GM19025 (cell line): ENCODE data around the gene PARD3.

Source experiments
- ATAC-seq: cut with Tn5 transposase; IDR thresholded peaks from one replicate; pipeline ENCODE4 v1.9.1; 2021; ENCODE audit warnings: mild to moderate bottlenecking, low read depth, moderate library complexity; ENCODE audit not compliant: unreplicated experiment

PARD3 gene

DNA sequence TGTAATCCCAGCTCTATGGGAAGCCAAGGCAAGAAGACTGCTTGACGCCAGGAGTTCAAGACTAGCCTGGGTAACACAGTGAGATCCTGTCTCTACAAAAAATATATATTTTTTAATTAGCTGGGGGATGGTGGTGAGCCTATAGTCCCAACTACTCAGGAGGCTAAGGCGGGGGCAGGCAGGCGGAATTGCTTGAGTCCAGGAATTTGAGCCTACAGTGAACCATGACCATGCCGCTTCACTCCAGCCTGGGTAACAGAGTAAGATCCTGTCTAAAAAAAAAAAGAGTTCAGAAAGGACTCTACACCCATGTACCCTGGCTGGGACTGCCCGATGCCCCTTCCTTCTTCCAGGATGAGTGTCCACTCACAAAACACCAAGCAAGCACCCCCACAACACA is 648.7 kb downstream of the PARD3 start:
- no peak for ATAC-seq

GRCh38 chr10:34164029-34164428 is 651.1 kb downstream of the PARD3 start:
- ATAC-seq, result no peak

- ATAC-seq, result no peak
These were observed 651.8 kb downstream of the PARD3 start for GRCh38 chr10:34163075-34163905.

- no peak for ATAC-seq
These were observed 653.2 kb downstream of the PARD3 start for GRCh38 chr10:34161777-34162370.

- ATAC-seq, result no peak
These were observed 654.5 kb downstream of the PARD3 start for GRCh38 chr10:34160595-34160994.

DNA sequence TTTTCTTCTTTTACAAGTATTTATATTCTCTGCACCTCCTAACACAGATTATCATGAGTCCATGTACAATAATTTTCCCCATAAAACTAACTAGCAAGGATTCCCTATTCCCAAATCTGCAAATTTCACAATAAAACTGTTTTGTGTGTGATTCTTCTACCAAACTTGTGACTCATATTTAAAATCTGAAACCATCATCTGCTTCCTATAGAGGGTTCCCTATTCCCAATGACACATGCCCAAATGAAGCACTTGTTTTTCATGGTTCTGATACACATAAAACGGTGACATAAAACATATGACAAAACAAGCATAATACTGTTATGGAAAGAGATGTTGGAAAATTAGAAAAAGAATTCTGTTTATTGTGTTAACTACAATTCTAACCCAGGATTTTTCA is 657.6 kb downstream of the PARD3 start:
- no peak for ATAC-seq

DNA sequence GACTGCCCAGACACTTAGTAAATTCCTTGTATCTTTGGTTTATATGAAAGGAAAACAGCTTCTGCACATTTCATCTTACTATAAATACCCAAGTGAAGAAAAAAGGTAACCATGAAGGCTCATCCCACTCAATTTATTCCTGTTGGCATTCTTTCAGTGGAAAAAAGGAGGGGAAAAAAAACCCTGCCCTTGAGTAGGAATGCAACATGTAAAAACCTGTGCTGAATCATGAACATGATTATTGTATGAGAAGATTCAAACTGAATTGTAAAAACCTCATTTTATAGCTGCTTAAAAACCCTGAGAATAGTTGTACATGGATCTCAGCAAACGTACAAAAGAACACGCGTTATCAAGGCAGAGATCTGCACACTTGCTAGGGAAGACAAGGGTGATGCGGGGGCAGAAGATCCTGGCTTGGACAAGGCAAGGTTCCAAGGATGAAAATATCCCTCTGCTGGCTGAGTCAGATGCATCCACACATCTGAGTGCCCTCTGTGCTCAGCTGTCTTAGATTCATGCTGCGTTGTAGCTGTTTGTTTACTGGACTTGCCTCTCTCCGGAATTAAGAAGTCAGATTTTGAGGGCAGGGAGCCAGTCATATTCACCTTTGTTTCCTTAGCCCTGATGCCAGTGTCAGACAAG is 658.2 kb downstream of the PARD3 start:
- no peak for ATAC-seq

- ATAC-seq, result no peak
These were observed 659.3 kb downstream of the PARD3 start for GRCh38 chr10:34155812-34156211.

- no peak for ATAC-seq
These were observed 660.7 kb downstream of the PARD3 start for GRCh38 chr10:34154383-34154900.

- ATAC-seq, result no peak
These were observed 661.3 kb downstream of the PARD3 start for GRCh38 chr10:34153663-34154382.

DNA sequence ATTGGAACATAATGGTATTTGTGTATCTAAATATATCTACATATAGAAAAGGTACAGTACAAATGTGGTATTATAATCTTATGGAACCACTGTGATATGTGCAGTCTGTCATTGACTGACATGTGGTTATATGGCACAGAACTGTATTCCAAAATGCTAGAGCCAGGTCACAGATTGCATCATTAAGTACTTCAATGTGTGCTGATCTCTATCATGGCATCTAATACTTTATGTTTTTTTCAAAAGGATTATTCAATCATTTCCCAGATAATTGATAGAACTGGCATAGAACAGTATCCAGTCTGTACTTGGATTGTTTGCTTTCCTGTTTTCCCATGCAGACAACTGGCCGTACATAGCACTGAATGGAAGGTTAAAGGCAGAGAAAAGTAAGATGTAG is 662.7 kb downstream of the PARD3 start:
- ATAC-seq, result no peak

DNA sequence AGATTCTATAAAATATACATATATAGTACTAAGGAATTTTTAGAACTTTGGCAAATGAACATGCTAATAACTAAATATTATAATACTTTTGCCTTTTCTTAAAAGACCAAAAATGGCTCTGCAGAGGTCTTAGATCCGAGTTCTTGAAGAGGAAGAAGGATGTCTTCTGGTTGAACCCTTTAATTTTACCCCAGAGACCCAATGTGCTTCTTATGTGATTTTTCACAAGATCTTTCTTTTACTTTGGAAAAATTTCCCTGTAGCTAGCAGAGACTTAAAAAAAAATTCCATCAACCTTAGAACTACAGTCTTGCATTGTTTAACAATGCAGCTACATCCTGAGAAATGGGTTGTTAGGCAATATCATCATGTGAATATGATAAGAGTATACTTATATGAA is 663.2 kb downstream of the PARD3 start:
- ATAC-seq, result no peak

GRCh38 chr10:34151481-34151880 is 663.6 kb downstream of the PARD3 start:
- no peak for ATAC-seq

DNA sequence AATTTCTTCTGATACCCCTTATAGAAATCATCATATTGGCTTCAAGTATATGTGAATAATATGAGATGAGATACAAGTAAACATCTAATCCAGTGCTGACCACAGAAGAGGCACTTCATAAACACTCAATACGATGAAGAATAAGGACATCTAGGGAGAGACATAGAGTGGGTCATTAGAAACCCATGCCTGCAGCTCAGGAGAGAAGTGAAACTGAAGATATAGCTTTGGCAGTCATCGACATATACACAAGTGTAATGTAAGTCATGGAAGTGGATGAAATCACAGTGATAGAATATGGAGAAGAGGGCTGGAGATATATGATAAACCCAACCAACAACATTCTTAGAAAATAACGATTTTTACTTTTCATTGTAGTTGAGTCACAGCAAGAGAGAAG is 665.0 kb downstream of the PARD3 start:
- no peak for ATAC-seq

DNA sequence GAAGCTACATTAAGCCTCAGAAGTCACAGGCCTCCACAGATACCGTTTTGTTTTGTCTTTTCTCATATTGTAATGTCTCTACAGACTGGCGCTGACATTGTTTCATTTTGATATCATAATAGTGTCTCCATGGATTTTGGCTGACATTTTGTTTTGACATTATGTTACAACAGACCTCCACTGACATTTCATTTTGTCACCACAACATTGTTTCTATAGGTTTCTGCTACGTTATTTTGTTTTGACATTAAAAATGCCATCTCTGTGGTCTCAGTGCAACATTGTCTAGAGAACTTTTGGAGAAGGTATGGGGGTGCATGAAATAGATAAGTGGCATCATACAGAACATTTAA is 666.8 kb downstream of the PARD3 start:
- ATAC-seq, result no peak

- no peak for ATAC-seq
These were observed 667.3 kb downstream of the PARD3 start for GRCh38 chr10:34147641-34148304.

DNA sequence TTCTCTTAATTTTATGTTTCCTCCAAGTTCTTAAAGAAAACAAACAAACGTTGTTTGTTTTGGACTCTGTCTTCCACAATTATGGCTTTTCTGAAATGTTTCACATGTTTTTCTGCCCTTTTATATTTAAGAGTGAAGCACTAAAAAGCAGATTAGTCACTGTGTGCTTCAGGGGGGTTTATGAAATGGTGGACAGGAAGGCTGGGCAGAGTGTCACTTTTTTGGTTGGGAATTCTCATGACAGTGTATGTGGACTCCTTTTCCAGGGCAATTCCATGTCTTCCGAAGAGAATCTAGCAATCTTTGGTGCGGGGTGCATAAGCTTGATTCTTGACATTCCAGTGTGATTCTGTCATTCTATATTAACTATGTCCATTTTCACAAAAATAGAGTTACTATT is 669.4 kb downstream of the PARD3 start:
- no peak for ATAC-seq

GRCh38 chr10:34143466-34143865 is 671.6 kb downstream of the PARD3 start:
- no peak for ATAC-seq

DNA sequence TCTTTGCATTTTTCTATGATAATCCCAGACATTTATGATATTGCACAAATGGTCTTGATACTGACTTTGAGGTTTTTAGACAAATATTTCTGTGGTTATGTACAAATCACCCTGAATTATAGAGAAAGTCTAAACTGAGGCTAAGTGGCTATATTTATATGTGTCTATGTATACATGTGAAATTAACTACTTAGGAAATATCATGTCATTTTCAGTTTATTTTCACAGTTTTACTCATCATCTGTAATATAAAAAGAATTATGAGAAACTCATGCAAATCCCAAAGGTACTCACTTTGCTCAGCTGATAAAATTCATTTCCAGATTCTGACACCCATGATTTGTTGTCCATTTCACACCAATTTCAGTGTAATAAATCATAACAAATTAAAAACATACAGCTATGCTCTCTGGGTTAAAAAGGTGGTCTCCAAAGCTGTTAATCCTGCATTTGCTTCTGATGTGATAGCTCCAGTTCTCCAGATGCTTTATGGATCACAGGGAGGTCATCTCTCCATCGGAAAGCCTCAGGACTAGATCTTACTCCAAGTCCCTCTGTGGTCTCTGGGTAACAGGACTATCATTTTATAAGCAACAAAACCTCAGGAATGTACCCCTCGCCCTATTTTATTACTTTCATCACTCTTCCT is 673.9 kb downstream of the PARD3 start:
- no peak for ATAC-seq

DNA sequence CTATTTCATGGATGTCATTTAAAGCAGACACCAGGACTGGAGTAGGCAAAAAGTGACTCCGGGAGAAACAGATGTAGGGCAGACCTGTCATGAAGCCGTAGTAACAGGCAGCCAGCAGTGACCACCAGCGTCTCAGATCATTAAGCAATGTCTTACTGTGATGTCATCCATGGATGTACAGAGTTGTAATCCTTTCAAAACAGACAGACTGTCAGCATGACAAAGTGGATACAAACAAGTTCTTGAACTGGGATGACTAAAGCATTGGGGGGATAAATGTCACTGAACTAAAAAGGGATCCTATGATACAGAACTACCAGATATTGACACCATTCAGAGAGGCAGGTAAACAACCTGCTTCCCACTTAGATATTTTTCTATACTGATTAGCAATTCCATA is 675.5 kb downstream of the PARD3 start:
- no peak for ATAC-seq
